ENCODE measurements around the gene EXOC3. TPM values are rescaled to one million over a fixed set of nuclear protein-coding genes. Genes with fewer than 3 reads are reported as not detected.

Gene EXOC3
- total RNA-seq, 2 donors from 2014 or later = 65.2 to 75.1 TPM

DNA sequence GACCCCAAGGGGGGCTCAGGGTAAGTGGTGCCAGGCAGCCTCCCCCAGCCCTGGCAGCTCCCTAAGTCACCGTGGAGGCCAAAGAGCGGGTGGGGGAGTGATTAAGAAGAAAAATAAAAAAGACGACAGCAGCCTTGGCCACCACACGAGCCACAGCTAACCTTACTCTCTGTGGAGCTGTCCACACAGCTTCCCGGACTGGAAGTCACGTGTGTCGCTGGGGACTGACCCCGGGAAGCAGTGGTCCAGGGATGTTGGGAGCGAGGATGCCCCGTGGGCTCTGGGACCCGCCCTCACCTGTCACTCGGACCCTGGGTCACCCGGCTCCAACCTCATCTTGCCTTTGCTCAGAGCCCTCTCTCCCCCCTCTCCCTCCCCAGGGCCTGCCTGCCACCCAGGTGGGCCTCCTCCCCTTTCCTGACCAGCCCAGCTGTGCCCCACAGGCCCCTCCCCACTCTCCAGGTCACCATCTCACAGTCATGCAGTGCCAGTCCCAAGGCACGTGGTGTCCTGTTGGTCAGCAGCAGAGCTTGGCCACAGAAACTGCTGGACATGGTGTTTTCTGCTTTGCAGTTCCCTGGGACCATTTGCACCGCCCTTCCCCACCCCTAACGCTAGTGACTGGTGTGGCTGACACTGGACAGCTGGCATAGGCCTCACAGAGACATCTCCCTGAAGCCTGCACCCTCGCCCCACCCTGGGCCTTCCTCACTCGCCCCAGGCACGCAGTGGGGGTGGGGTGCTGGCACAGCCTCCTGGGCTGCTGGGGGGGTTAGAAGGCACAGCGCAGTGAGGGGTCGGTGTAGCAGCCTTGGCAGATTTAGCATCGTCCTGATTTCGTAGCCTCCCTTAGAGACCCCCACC is 9.8 kb upstream of the EXOC3 start:
- intact Hi-C loops (cut with DNase I, micrococcal nuclease) = loop anchor here in 1 of 2 donors (10.0 kb wide), 1 partner anchor 118 kb away; no protein-coding TSS in a partner anchor
- ATAC-seq (no peak), DNase-seq (peak in 1 of 2 donors; percentile 20)

DNA sequence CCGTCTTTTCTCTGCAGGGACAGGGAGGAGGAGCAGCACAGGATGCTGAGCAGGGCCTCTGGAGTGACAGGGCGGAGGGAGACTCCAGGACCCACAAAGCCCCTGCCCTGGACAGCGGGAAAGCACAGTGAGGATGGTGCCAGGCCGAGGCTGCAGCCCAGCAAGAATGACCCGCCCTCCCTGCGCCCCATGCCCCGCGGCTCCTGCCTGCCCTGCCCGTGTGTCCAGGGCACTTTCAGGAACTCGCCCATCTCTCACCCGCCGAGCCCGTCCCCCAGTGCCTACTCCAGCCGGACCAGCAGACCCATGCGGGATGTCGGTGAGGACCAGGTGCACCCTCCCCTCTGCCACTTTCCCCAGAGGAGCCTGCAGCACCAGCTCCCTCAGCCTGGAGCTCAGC is 9.1 kb upstream of the EXOC3 start:
- no peak for ATAC-seq
- intact Hi-C loops (cut with DNase I, micrococcal nuclease) = loop anchor here in 1 of 2 donors (10.0 kb wide), 1 partner anchor 119 kb away; no protein-coding TSS in a partner anchor
- no peak for DNase-seq

DNA sequence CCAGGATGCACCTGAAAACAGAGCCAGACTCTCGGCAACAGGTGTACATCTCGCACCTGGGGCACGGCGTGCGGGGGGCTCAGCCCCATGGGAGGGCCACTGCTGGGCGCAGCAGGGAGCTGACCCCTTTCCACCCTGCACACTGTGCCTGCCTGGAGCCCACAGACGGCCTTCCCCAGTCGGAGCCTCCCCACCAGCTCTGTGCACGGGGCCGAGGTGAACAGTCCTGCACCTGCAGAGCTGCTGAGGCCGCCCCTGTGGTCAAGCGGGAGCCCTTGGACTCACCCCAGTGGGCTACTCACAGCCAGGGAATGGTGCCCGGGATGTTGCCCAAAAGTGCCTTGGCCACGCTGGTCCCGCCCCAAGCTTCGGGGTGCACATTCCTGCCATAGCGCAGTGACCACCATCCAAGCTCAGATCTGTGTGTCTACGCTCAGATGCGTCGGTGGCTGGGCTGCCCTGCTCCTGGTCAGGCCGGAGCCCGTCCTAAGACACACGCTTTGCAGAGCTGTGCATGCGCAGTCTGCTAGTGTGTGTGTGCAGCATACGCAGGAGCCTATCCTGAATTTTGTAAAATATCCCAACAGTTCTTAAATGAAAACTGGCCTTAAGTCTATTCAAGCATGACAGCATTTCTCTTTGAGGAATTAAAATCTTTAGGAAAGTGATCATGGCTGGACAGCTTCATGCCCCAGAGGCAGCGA is 8.4 kb upstream of the EXOC3 start:
- ATAC-seq (no peak), DNase-seq (peak in 1 of 2 donors; percentile 19)
- intact Hi-C loops (cut with DNase I, micrococcal nuclease) = loop anchor here in 1 of 2 donors (10.0 kb wide), 1 partner anchor 120 kb away; no protein-coding TSS in a partner anchor

DNA sequence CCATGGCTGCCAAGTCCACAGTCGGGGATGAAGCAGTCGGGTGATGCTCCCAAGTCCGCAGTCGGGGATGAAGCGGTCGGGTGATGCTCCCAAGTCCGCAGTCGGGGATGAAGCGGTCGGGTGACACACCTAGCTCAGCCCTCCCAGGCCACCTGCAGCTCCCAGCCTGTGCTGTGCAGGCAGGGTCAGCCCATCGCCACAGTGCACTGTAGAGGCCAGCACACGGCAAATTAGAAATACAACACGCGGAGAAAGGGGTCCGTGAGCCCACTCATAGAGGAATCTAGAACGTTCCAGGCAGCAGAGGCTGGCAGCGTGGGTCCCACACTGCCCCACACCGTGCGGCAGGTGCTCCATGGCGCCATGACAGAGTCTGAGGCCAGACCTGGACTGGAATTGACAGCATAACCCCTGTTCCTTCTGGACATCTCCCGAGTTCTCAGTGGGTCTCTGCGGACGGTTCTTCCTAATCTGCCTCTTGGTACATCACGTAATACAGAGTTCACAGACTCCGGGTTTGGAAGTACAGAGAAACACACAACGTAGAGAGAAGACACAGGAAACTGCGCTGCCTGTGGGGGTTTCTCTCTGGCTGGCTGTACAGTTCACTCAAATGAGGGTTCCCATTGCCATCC is 7.7 kb upstream of the EXOC3 start:
- DNase-seq (peak in 1 of 2 donors; percentile 11), ATAC-seq (no peak)
- intact Hi-C loops (cut with DNase I, micrococcal nuclease) = loop anchor here in 1 of 2 donors (10.0 kb wide), 1 partner anchor 120 kb away; no protein-coding TSS in a partner anchor

DNA sequence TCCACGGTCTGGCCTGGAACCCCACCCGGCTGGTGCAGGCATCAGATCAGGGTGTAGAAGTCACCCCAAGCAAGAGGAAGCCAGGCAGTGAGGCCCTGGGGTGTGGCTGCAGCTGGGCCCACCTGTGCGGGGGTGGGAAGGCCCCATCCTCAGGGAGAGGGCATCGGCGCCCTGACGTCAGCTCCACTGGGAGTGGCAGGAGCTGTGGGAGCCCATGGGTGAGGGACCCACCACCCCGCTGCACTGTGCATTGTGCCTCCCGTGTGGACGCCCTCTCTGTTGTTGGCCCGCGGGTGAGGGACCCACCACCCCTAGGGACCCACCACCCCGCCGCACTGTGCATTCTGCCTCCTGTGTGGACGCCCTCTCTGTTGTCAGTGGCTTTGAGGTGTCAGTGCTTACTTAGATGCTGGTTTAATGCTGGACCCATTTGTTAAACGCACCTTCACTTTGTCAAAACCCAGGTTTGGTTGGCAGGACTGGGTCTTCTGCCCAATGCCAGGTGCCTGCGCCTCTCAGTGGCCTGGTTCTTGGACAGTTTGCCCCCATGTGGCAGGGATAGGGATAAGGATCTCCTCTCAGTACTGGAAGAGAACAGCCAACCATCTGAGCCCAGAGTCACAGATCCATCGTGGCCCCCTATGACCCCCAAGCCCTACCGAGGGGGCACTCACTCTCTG is 6.9 kb upstream of the EXOC3 start:
- ATAC-seq = peak; percentile 76
- DNase-seq = peak in 1 of 2 donors; percentile 22
- intact Hi-C loops (cut with DNase I, micrococcal nuclease) = loop anchor here in 1 of 2 donors (10.0 kb wide), 1 partner anchor 121 kb away; no protein-coding TSS in a partner anchor

DNA sequence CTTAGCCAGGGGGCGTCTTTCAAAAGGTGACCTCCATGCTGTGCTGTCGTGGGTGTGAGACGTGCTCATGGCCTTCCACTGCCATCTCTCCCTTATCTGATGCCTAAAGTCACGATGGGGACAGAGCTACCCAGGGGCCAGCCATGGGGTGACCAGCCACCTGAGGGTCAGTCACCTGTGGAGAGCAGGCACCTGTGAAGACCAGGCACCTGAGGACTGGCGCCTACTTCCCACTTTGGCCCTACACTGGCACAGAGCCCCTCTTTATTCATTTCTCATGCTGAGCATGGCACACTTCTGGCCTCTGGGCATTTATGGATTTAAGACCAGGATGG is 6.4 kb upstream of the EXOC3 start:
- intact Hi-C loops (cut with DNase I, micrococcal nuclease) = loop anchor here in 1 of 2 donors (10.0 kb wide), 1 partner anchor 122 kb away; no protein-coding TSS in a partner anchor
- DNase-seq (no peak), ATAC-seq (no peak)

DNA sequence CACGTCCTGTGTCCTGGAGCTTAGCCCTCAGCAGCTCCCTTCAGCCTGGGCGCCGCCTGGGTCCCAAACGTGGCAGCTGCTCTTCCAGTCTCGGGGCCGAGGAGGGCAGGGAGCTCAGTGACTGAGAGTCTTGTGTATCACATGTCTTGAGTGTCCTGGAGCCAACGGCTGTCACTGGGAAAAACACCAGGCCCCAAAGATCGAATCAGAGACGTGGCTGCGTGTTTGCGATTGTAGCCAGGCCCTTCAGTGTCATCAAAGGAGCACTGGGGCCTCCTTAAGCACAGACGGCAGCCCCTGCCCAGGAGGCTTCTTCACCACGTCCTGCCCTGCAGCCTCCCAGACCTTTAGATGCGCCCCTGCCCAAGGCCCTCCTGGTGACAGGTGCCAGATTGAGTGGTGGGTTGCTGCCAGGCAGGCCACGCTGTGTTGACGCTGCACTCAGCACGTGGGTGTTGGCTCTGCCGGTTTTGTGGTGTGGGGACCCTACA is 5.7 kb upstream of the EXOC3 start:
- DNase-seq = peak in 1 of 2 donors; percentile 17
- intact Hi-C loops (cut with DNase I, micrococcal nuclease) = loop anchor here in 1 of 2 donors (10.0 kb wide), 1 partner anchor 123 kb away; no protein-coding TSS in a partner anchor
- ATAC-seq = no peak

DNA sequence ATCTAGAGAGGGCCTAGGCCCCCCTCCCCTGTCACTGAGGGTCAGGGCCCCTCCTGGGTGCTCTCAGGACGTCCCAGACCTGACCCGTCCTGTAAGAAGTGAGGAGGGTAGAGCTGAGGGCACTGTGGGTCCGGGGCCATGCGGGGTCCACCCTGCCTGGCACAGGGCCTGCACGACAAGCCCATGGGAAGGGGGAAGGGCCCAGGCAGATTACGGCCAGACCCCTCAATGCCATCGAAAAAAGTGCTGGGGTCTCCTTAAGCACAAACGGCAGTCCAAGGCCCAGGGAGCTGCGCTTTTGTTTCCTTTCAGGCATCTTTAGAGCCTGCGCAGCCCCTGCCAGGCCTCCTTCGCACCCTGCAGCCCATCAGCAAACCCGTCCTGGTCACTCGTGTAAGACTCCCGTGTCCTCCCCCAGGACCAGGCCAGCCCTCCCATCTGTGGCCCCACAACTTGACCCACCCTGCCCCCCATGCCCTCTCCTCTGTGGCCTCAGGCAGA is 4.4 kb upstream of the EXOC3 start:
- no peak for ATAC-seq
- intact Hi-C loops (cut with DNase I, micrococcal nuclease) = loop anchor here in 1 of 2 donors (10.0 kb wide), 1 partner anchor 124 kb away; no protein-coding TSS in a partner anchor
- peak in 1 of 2 donors; percentile 20 for DNase-seq

DNA sequence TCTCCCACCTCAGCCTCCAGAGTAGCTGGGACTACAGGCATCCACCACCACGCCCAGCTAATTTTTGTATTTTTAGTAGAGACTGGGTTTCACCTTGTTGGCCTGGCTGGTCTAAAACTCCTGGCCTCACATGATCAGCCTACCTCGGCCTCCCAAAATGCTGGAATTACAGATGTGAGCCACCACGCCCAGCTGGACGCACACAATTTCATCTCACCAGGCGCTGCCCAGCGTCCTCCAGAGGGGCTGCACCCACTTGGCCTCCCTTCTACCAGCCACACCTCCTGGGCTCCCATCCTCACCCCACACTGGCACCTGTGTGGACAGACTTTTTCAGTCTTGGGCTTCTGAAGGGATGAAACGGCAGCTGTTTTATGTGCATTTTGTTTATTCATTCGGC is 3.8 kb upstream of the EXOC3 start:
- intact Hi-C loops (cut with DNase I, micrococcal nuclease) = loop anchor here in 1 of 2 donors (10.0 kb wide), 1 partner anchor 124 kb away; no protein-coding TSS in a partner anchor

DNA sequence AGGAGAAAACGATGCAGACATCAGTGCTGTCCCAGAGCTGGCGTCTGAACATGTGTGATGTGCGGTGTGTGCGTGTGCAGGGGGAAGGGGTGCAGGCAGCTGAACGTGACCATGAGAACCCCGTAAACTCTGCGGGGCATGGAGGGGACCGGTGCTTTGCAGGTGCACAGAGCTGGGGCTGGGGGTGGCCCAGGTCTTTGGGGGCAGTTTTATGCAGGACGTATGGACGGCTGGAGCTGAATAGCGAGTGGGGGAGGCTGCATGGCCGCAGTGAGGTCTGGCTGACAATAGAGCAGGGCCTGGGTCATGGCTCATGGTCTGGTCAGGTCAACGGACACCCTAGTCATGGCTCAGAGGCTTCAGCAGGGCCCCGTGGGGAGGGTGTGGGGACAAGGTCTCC is 3.3 kb upstream of the EXOC3 start:
- ATAC-seq (no peak), DNase-seq (peak in 1 of 2 donors; percentile 23)

More for the DNA sequence above, 3.8 kb upstream of the EXOC3 start:
- ATAC-seq (no peak), DNase-seq (peak in 1 of 2 donors; percentile 15)

DNA sequence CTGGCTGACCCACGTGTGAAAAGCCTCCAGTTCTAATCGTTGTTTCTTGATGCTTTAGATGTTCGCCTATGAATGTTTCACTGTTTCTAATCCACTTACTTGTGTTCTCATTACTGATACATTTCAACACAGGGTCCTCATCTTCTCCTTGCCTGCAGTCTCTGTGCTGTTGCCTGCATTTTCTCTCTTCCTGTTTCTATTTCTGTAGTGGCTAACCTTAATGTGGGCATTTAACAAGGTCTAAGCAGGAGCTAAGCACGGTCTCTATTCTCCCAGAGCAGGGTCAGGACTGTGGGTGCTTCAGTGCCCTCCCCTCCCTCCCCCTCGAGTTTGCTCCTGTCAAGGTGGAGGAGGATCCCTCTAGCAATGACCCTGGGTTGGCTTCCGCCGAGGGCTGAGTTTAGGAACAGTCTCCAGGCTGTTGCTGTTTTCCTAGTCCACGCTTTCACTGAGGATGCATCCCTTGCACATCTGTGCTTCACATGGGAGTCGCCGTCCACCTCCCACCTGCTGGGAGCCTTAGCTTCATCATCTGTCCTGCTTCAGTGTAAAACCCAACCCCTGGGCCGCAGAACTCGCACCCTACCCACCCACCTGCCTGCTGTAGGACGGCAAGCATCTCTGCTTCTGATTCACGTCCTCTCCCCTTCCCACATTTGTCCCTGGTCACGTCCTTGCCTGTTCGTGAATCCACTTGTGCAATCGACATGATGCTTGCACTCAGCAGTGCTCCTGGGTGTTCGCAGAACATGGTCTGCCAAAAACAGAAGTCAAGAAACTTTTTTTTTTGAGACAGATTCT is 2.4 kb upstream of the EXOC3 start:
- no peak for ATAC-seq
- peak in 1 of 2 donors; percentile 27 for DNase-seq
- intact Hi-C loops (cut with DNase I, micrococcal nuclease) = no loop called here

More for the DNA sequence above, 3.3 kb upstream of the EXOC3 start:
- intact Hi-C loops (cut with DNase I, micrococcal nuclease) = loop anchor here in 1 of 2 donors (10.0 kb wide), 1 partner anchor 125 kb away; no protein-coding TSS in a partner anchor

DNA sequence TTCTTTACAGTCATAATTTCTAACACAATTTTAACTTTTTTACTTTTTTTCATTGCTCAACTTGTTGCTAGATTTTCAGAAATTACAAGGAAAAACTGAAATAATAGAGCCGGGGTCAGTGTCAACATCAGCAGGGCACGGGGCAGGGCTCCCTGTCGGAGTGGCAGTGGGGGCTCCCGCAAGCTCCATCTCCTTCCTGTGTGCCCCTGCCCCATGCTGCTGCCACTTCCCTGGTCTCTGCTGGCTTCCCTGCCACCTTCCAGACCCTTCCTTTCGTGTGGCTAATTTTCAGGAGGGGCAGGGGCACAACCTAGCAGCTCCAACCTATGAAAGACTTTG is 1.0 kb upstream of the EXOC3 start:
- intact Hi-C loops (cut with DNase I, micrococcal nuclease) = no loop called here
- DNase-seq (no peak), ATAC-seq (no peak)

DNA sequence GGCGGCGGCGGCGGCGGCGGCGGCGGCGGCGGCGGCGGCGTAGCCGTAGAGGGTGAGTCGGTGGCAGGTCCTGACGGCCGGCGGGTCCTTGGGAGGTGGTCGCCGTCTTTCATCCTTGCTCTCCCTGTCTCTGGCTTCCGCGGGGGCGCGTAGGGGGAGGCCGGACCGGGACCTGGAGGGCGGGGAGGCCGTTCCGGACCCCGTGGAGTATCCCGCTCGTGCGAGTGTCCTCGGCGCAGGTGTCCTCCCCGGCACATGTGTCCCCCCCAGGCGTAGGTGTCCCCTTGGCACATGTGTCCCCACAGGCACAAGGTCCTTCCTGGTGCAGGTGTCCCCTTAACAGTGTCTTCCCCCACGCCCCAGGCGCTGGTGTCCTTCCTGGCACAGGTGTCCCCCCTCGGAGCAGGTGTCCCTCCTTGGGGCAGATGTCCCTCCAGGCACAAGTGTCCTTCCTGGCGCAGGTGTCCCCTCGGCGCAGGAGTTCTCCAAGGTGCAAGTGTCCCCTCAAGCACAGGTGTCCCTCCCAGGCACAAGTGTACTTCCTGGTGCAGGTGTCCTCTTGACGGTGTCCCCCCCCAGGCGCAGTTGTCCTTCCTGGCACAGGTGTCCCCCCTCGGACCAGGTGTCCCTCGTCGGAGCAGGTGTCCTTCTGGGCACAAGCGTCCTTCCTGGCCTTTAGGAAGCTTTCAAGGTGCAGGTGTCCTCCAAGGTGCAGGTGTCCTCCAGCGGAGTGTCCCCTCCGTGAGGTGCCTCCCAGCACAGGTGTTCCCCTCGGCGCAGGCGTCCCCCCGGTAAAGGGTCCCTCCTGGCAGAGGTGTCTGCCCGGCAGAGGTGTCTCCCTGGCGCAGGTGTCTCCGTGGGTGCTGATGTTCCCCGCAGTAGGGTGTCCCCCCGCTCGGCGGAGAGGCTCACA is 519 bp downstream of the EXOC3 start:
- DNase-seq = peak in 1 of 2 donors; percentile 43
- intact Hi-C loops (cut with DNase I, micrococcal nuclease) = no loop called here
- peak; percentile 43 for ATAC-seq

DNA sequence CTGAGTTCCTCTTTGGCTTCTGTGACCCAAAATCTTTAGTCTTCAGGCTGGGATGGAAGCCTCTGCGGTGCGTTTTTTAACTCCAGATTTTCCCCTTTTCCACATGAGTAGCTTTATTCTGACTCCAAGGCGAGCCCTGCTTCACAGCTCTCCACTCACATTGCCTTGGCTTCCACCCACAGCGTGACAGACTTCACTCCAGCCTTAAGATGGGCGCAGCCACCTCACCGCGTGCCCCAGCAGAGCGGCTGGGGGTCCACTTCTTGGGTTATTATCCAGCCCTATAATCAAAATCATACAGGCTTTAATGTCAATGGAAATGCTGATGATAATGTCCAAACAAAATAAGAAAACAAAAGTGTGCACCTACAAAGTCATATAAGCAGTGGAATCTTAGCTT is 1.2 kb downstream of the EXOC3 start:
- intact Hi-C loops (cut with DNase I, micrococcal nuclease) = no loop called here

DNA sequence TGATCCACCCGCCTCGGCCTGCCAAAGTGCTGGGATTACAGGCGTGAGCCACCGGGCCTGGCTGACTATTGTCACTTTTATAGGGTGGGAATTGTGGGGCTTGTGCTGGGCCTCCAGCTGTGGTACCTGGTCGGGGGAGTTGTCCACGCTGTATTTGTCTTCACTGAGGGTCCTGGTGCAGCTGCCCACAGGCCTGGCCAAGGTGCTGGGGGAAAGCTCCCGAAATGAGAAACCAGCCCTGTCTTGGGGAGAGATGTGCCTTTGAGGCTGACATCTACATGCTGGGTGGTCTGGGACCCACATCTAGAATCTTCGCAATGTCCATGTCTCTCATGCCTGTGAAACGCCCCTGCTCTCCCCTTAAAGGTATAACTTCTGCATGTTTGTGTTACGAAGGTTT is 2.6 kb downstream of the EXOC3 start:
- intact Hi-C loops (cut with DNase I, micrococcal nuclease) = no loop called here
- peak in 1 of 2 donors; percentile 16 for DNase-seq

More for the DNA sequence above, 1.2 kb downstream of the EXOC3 start:
- DNase-seq = peak in 1 of 2 donors; percentile 9
- no peak for ATAC-seq

More for the DNA sequence above, 2.6 kb downstream of the EXOC3 start:
- ATAC-seq = no peak

All from left colon (tissue), 2 donors.